H9 (cell line): ENCODE measurements around the gene PRSS27. TPM values are rescaled to one million over a fixed set of nuclear protein-coding genes. Genes with fewer than 3 reads are reported as not detected.

Source experiments
- DNase-seq: peaks from one replicate; pipeline ENCODE4 v3.0.0-alpha.2; 2017
- H2AFZ ChIP-seq: one replicate; pipeline ENCODE4 v1.6.1; 2013; ENCODE audit warnings: mild to moderate bottlenecking, low read length, control low read depth, moderate library complexity
- H2AK5ac ChIP-seq: 2 replicates; pipeline ENCODE4 v1.6.1; 2013; ENCODE audit warnings: low read length, control low read depth, mixed read lengths; ENCODE audit not compliant: insufficient read length
- H2BK120ac ChIP-seq: one replicate; pipeline ENCODE4 v1.6.1; 2013; ENCODE audit warnings: low read depth, mild to moderate bottlenecking, low read length, control low read depth, inconsistent platforms; ENCODE audit not compliant: poor library complexity, severe bottlenecking
- H2BK12ac ChIP-seq: 2 replicates; pipeline ENCODE4 v1.6.1; 2013; ENCODE audit warnings: low read length, control low read depth, mixed read lengths, low read depth; ENCODE audit not compliant: insufficient read length
- H2BK15ac ChIP-seq: 2 replicates; pipeline ENCODE4 v1.6.1; 2013; ENCODE audit warnings: low read depth, low read length, control low read depth
- H2BK20ac ChIP-seq: one replicate; pipeline ENCODE4 v1.6.1; 2013; ENCODE audit warnings: low read depth, mild to moderate bottlenecking, low read length, control low read depth, inconsistent platforms; ENCODE audit not compliant: poor library complexity, severe bottlenecking
- H2BK5ac ChIP-seq: 2 replicates; pipeline ENCODE4 v1.6.1; 2013; ENCODE audit warnings: low read length, control low read depth, mixed read lengths; ENCODE audit not compliant: insufficient read length
- H3K14ac ChIP-seq: 2 replicates; pipeline ENCODE4 v1.6.1; 2013; ENCODE audit warnings: low read length, control low read depth; ENCODE audit not compliant: insufficient read depth
- H3K18ac ChIP-seq: 2 replicates; pipeline ENCODE4 v1.6.1; 2013; ENCODE audit warnings: low read depth, mild to moderate bottlenecking, mixed read lengths, low read length, control low read depth; ENCODE audit not compliant: insufficient read length
- H3K23ac ChIP-seq: 2 replicates; pipeline ENCODE4 v1.6.1; 2013; ENCODE audit warnings: low read length, control low read depth, mixed read lengths, low read depth; ENCODE audit not compliant: insufficient read length
- H3K23me2 ChIP-seq: 2 replicates; pipeline ENCODE4 v1.6.1; 2013; ENCODE audit warnings: low read depth, mild to moderate bottlenecking, mixed read lengths, low read length, control low read depth; ENCODE audit not compliant: insufficient read length, poor library complexity, severe bottlenecking
- H3K27ac ChIP-seq: 2 replicates; pipeline ENCODE4 v1.5.1; 2013; ENCODE audit warnings: low read length, control low read depth, mixed read lengths, low read depth; ENCODE audit not compliant: insufficient read length
- H3K27me3 ChIP-seq: 2 replicates; pipeline ENCODE4 v1.6.1; 2013; ENCODE audit warnings: low read length, control low read depth, inconsistent platforms; ENCODE audit not compliant: insufficient read depth
- H3K4ac ChIP-seq: 2 replicates; pipeline ENCODE4 v1.6.1; 2013; ENCODE audit warnings: low read depth, mild to moderate bottlenecking, control low read depth, inconsistent platforms, low read length, moderate library complexity
- H3K4me1 ChIP-seq: 2 replicates; pipeline ENCODE4 v1.6.1; 2013; ENCODE audit warnings: low read length, control low read depth, inconsistent platforms; ENCODE audit not compliant: insufficient read depth
- H3K4me2 ChIP-seq: 2 replicates; pipeline ENCODE4 v1.6.1; 2013; ENCODE audit warnings: low read length, control low read depth, mixed read lengths; ENCODE audit not compliant: insufficient read length, insufficient read depth
- H3K56ac ChIP-seq: 2 replicates; pipeline ENCODE4 v1.6.1; 2013; ENCODE audit warnings: low read depth, mild to moderate bottlenecking, mixed read lengths, low read length, control low read depth; ENCODE audit not compliant: insufficient read length
- H3K79me1 ChIP-seq: 2 replicates; pipeline ENCODE4 v1.6.1; 2013; ENCODE audit warnings: low read depth, mild to moderate bottlenecking, moderate library complexity, low read length, control low read depth, inconsistent platforms; ENCODE audit not compliant: insufficient read depth, poor library complexity, severe bottlenecking
- H3K79me2 ChIP-seq: 2 replicates; pipeline ENCODE4 v1.6.1; 2013; ENCODE audit warnings: low read length, control low read depth, inconsistent platforms; ENCODE audit not compliant: insufficient read depth
- H3K9ac ChIP-seq: 2 replicates; pipeline ENCODE4 v1.6.1; 2013; ENCODE audit warnings: low read length, control low read depth, mixed read lengths; ENCODE audit not compliant: insufficient read length; ENCODE audit errors: extremely low read depth
- H3K9me3 ChIP-seq: one replicate; pipeline ENCODE4 v1.6.1; 2013; ENCODE audit warnings: low read depth, low read length, inconsistent platforms; ENCODE audit not compliant: control insufficient read depth
- H3T11ph ChIP-seq: one replicate; pipeline ENCODE4 v1.6.1; 2013; ENCODE audit warnings: mild to moderate bottlenecking, low read length, control low read depth, inconsistent platforms
- H4K20me1 ChIP-seq: one replicate; pipeline ENCODE4 v1.6.1; 2013; ENCODE audit not compliant: control insufficient read depth, insufficient read length, insufficient read depth
- H4K5ac ChIP-seq: 2 replicates; pipeline ENCODE4 v1.6.1; 2013; ENCODE audit warnings: low read depth, mild to moderate bottlenecking, mixed read lengths, low read length, control low read depth; ENCODE audit not compliant: insufficient read length
- H4K8ac ChIP-seq: replicated peaks from 2 replicates; pipeline ENCODE4 v1.6.1; 2013; ENCODE audit warnings: low read length, control low read depth, mixed read lengths, low read depth; ENCODE audit not compliant: insufficient read length
- H4K91ac ChIP-seq: 2 replicates; pipeline ENCODE4 v1.6.1; 2013; ENCODE audit warnings: low read depth, mild to moderate bottlenecking, moderate library complexity, mixed read lengths, low read length, control low read depth; ENCODE audit not compliant: insufficient read length
- H3K27ac Mint-ChIP-seq, 3 experiments: 2 replicates in 2 of 3; 3 replicates in 1 of 3; pipeline ENCODE4 v1.8.0; 2020 to 2021; ENCODE audit warnings: mixed read lengths in 3 of 3, mild to moderate bottlenecking in 1 of 3, moderate library complexity in 1 of 3
- H3K27me3 Mint-ChIP-seq: 2 replicates; pipeline ENCODE4 v1.8.0; 2021; ENCODE audit warnings: low read depth, mild to moderate bottlenecking, moderate library complexity, mixed read lengths
- H3K36me3 Mint-ChIP-seq, 3 experiments: 2 replicates in 2 of 3; 3 replicates in 1 of 3; pipeline ENCODE4 v1.8.0; 2020 to 2021; ENCODE audit warnings: low read depth in 3 of 3, mixed read lengths in 3 of 3; ENCODE audit not compliant: insufficient read depth in 1 of 3
- H3K4me1 Mint-ChIP-seq, 2 experiments: 2 replicates each; pipeline ENCODE4 v1.8.0; 2020; ENCODE audit warnings: mixed read lengths in 2 of 2
- H3K4me3 Mint-ChIP-seq, 2 experiments: 2 replicates in 1 of 2; 3 replicates in 1 of 2; pipeline ENCODE4 v1.8.0; 2020 to 2021; ENCODE audit warnings: mild to moderate bottlenecking in 2 of 2, mixed read lengths in 2 of 2, moderate library complexity in 1 of 2
- H3K9me3 Mint-ChIP-seq, 2 experiments: 2 replicates in 1 of 2; 3 replicates in 1 of 2; pipeline ENCODE4 v1.8.0; 2020; ENCODE audit warnings: mild to moderate bottlenecking in 2 of 2, mixed read lengths in 2 of 2, moderate library complexity in 1 of 2
- CTCF ChIP-seq: fragments of 200-600 bp; sonication (generic); conservative IDR thresholded peaks from 3 replicates; pipeline ENCODE4 v1.8.0; 2021; ENCODE audit warnings: antibody characterized with exemption, mild to moderate bottlenecking
- WGBS: extraction: QIAGEN DNeasy Blood & Tissue Kit; methylation state at CpG from one replicate; pipeline ENCODE4 v1.1.7; 2013; ENCODE audit warnings: missing lambda C conversion rate, low lambda C conversion rate, mixed read lengths; ENCODE audit not compliant: insufficient read length; ENCODE audit errors: extremely low coverage; 5-methylcytosine and 5-hydroxymethylcytosine counted together
- total RNA-seq: library from RNA; stranded (reverse); gene quantifications from 2 replicates; pipeline ENCODE4 v1.2.1, GENCODE V29; 2021

Gene PRSS27
- total RNA-seq, 1 experiment from 2014 or later, result 5.0 TPM

GRCh38 chr16:2710711-2711231, 9.3 kb downstream of the PRSS27 start:
- H2BK15ac ChIP-seq, result no peak overlapping the region
- no peak overlapping the region for H3K18ac ChIP-seq
- H4K91ac ChIP-seq, result no peak overlapping the region
- no peak overlapping the region for H3K4ac ChIP-seq
- no peak overlapping the region for H4K8ac ChIP-seq
- H3K23ac ChIP-seq, result no peak overlapping the region
- H2BK20ac ChIP-seq, result no peak overlapping the region
- H3K9ac ChIP-seq, result no peak overlapping the region
- no peaks in the 10 kb centered on the region for H3K27me3 ChIP-seq
- no peak for TF ChIP-seq CTCF
- H3K4me2 ChIP-seq, result no peak overlapping the region
- H4K20me1 ChIP-seq, result no peaks in the 10 kb centered on the region
- no peak overlapping the region for H3K14ac ChIP-seq
- H3K79me2 ChIP-seq, result no peaks in the 10 kb centered on the region
- H2AFZ ChIP-seq, result no peak overlapping the region
- H3K36me3 Mint-ChIP-seq, result peaks cover 0 to 16% (median 16%) of the 10 kb centered on the region in 3 experiments; a peak in 5 of 7 replicates
- H3K27ac Mint-ChIP-seq, result peak overlapping the region in 2 of 3 experiments; percentile 33 to 52; a peak in 2 of 7 replicates
- no peak overlapping the region for H2AK5ac ChIP-seq
- H3K23me2 ChIP-seq, result no peaks in the 10 kb centered on the region
- no peak overlapping the region for H2BK5ac ChIP-seq
- H3K4me1 ChIP-seq, result no peaks in the 10 kb centered on the region
- DNase-seq, result no peak
- no peaks in the 10 kb centered on the region for H3K9me3 ChIP-seq
- H3K79me1 ChIP-seq, result no peaks in the 10 kb centered on the region
- H3K27me3 Mint-ChIP-seq, result peaks cover 2% of the 10 kb centered on the region
- no CpG with 5 or more reads among the region's 11 CpGs for WGBS
- H3T11ph ChIP-seq, result no peak overlapping the region
- no peaks in the 10 kb centered on the region for H3K9me3 Mint-ChIP-seq
- no peak overlapping the region for H3K56ac ChIP-seq
- no peak overlapping the region for H3K27ac ChIP-seq
- H2BK120ac ChIP-seq, result no peak overlapping the region
- H2BK12ac ChIP-seq, result no peak overlapping the region
- H3K4me1 Mint-ChIP-seq, result peaks cover 0 to 5% of the 10 kb centered on the region in 2 experiments; a peak in 2 of 4 replicates
- H4K5ac ChIP-seq, result no peak overlapping the region
- H3K4me3 Mint-ChIP-seq, result no peak overlapping the region; a peak in 1 of 5 replicates
